ENCODE data around the gene FGF14.

The FGF14 gene

GRCh38 chr13:102369302-102369701 lies 32.5 kb downstream of the FGF14 start:
- H3K4me3 ChIP-seq (ENCODE audit: low read depth, low read length), result no peak overlapping the region
- TF ChIP-seq, protein P1, sequence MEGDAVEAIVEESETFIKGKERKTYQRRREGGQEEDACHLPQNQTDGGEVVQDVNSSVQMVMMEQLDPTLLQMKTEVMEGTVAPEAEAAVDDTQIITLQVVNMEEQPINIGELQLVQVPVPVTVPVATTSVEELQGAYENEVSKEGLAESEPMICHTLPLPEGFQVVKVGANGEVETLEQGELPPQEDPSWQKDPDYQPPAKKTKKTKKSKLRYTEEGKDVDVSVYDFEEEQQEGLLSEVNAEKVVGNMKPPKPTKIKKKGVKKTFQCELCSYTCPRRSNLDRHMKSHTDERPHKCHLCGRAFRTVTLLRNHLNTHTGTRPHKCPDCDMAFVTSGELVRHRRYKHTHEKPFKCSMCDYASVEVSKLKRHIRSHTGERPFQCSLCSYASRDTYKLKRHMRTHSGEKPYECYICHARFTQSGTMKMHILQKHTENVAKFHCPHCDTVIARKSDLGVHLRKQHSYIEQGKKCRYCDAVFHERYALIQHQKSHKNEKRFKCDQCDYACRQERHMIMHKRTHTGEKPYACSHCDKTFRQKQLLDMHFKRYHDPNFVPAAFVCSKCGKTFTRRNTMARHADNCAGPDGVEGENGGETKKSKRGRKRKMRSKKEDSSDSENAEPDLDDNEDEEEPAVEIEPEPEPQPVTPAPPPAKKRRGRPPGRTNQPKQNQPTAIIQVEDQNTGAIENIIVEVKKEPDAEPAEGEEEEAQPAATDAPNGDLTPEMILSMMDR (IDR thresholded peaks at IDR 0.05; ENCODE audit: borderline replicate concordance, insufficient read depth, low read depth, low read length), result no peak

- no peak overlapping the region for H3K4me3 ChIP-seq (ENCODE audit: low read depth, low read length)
- TF ChIP-seq, protein P1 (IDR thresholded peaks at IDR 0.05; ENCODE audit: borderline replicate concordance, insufficient read depth, low read depth, low read length), result no peak
Measured at GRCh38 chr13:102367836-102368235, 34.0 kb downstream of the FGF14 start.

DNA sequence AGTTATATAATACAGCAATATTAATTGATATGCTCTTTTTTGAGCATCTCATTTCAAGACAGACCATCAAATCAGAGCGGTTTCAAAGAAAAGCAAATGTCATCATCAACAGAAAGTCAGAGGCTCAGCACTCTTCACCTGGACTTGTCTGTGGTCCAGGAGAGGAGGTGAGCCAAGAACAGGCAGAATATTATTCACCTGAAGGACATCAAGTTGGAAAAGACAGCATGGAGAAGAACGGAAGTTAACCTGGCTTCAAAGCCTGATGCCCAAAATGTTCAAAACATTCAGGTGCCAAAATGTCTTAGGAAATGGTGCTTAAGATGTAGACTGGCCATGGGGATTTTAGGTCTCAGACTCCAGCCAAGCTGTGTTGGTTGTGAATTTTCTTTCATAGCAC lies 40.7 kb downstream of the FGF14 start:
- TF ChIP-seq, protein P1 (IDR thresholded peaks at IDR 0.05; ENCODE audit: borderline replicate concordance, insufficient read depth, low read depth, low read length), result no peak
- H3K4me3 ChIP-seq (ENCODE audit: low read depth, low read length), result no peak overlapping the region

DNA sequence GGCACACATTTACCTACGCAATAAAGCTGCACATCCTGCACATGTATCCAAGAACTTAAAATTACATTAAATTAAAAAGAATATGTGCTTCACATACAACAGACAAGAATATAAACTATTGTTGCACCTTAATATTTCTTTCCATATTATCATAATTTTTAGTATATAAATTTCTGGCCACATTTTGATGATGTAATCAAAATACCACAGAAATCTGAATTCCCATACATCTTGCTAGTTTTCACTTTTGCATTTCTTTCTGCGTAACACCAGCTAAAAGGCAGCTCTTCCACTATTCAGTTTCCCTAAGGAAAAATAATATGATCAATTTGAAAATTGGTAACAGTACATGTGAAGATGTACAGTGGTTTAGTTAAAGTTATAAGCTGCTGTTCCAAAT lies 42.6 kb downstream of the FGF14 start:
- H3K4me3 ChIP-seq (ENCODE audit: low read depth, low read length), result no peak overlapping the region
- TF ChIP-seq, protein P1 (IDR thresholded peaks at IDR 0.05; ENCODE audit: borderline replicate concordance, insufficient read depth, low read depth, low read length), result no peak

DNA sequence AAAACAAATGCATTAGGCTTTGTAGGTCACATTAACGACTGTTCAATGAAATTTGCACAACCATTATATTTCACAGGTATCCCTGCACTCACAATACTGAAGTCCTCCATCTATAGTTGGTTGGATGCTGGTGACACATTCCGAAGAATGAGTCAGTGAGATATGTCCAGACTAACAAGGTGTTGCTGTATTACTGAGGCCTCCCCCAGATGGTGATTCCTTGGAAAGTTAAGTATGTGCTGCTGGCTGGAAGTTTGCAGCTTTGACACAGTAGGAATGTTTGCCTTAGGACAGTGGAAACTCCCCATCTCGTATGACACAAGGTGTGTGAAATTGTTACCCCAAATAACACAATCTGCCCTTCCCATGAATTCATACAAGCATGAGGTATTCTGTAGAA lies 46.6 kb downstream of the FGF14 start:
- H3K4me3 ChIP-seq (ENCODE audit: low read depth, low read length), result no peak overlapping the region
- TF ChIP-seq, protein P1 (IDR thresholded peaks at IDR 0.05; ENCODE audit: borderline replicate concordance, insufficient read depth, low read depth, low read length), result no peak

DNA sequence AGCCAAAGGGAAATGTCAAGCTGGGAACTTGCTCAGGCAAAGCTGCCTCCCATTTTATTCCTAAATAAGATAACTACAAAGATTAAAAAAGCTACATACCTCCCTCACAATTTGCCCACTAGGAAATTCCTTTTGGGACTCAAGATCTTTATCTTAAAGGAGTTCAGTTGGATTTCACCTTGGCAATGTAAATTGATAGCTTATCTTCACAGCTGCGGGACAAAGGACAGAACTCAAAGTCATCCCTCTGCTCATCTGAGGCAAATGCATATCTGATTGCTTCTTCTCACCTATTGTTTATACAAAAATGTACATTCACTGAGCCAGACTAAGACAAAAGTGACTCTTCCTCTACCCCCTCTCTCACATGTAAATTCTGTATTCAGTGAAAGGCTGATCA lies 47.8 kb downstream of the FGF14 start:
- TF ChIP-seq, protein P1 (IDR thresholded peaks at IDR 0.05; ENCODE audit: borderline replicate concordance, insufficient read depth, low read depth, low read length), result no peak
- no peak overlapping the region for H3K4me3 ChIP-seq (ENCODE audit: low read depth, low read length)

GRCh38 chr13:102351521-102351920 lies 50.3 kb downstream of the FGF14 start:
- H3K4me3 ChIP-seq (ENCODE audit: low read depth, low read length), result no peak overlapping the region
- TF ChIP-seq, protein P1 (IDR thresholded peaks at IDR 0.05; ENCODE audit: borderline replicate concordance, insufficient read depth, low read depth, low read length), result no peak

Measured in GM12875 (cell line).